ENCODE data around the gene STX1A. TPM values are rescaled to one million over a fixed set of nuclear protein-coding genes. Genes with fewer than 3 reads are reported as not detected.

Gene STX1A
- total and polyA plus RNA-seq, 2 of the 13 experiments (the other 11 are each of a cell fraction or from before 2014, with no cell fraction given), result 6.1 to 12.2 TPM

DNA sequence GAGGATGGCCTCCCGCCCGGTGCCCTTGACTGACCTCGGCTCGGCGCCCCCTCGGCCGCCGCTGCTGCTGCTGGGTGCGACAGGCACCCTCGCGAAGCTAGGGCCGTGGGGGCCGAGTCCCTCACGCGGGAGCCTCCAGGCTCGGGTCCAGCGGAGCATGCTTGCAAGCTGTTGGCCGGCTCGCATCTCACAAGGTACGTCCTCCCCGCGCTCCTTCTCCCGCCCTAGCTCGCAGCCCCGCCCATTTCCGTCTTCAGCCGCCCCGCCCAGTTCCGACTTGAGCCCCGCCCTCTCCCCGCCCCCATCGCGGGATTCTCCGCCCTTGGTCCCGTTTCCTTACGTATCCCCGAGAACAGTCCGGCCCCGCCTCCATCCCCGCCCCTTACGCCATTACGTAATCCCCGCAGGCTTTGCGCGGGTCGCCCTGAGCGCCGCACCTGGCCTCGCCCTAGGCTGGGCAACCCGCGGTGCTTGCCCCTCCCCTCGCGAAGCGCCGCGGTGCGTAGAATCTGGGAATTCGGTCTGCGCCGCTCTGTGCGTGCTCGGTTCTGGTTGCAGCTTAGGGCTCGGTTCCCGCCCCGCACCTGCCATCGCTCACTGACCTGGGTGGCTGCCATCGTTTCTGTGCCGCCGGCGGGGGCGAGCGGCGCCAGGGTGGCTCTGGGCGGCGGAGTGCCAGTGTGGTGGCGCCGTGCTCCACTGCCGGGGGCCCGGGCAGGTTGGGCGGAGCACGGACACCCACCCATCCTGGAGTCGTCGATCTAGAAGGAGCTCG, 19.3 kb upstream of the STX1A start, which contains the start of gene ABHD11 (continued):
- TF ChIP-seq, protein P1, sequence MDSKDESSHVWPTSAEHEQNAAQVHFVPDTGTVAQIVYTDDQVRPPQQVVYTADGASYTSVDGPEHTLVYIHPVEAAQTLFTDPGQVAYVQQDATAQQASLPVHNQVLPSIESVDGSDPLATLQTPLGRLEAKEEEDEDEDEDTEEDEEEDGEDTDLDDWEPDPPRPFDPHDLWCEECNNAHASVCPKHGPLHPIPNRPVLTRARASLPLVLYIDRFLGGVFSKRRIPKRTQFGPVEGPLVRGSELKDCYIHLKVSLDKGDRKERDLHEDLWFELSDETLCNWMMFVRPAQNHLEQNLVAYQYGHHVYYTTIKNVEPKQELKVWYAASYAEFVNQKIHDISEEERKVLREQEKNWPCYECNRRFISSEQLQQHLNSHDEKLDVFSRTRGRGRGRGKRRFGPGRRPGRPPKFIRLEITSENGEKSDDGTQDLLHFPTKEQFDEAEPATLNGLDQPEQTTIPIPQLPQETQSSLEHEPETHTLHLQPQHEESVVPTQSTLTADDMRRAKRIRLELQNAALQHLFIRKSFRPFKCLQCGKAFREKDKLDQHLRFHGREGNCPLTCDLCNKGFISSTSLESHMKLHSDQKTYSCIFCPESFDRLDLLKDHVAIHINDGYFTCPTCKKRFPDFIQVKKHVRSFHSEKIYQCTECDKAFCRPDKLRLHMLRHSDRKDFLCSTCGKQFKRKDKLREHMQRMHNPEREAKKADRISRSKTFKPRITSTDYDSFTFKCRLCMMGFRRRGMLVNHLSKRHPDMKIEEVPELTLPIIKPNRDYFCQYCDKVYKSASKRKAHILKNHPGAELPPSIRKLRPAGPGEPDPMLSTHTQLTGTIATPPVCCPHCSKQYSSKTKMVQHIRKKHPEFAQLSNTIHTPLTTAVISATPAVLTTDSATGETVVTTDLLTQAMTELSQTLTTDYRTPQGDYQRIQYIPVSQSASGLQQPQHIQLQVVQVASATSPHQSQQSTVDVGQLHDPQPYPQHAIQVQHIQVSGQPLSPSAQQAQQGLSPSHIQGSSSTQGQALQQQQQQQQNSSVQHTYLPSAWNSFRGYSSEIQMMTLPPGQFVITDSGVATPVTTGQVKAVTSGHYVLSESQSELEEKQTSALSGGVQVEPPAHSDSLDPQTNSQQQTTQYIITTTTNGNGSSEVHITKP (CRISPR knock-in tag; IDR thresholded peaks at IDR 0.05; ENCODE audit: low read depth), result peak; percentile 61; the same call in 1 of the 2 replicates
- TF ChIP-seq, protein P2, sequence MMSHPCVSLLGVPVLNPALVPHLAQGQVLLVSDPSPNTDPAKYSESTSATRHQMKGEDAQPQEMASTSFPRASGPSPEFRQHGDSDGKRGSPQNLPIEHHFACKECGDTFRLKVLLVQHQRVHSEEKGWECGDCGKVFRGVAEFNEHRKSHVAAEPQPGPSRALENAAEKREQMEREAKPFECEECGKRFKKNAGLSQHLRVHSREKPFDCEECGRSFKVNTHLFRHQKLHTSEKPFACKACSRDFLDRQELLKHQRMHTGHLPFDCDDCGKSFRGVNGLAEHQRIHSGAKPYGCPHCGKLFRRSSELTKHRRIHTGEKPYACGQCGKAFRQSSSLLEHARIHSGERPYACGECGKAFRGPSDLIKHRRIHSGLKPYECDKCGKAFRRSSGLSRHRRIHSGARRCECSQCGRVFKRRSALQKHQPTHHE (CRISPR knock-in tag; IDR thresholded peaks at IDR 0.05; ENCODE audit: borderline replicate concordance), result peak; percentile 85; the same call in 1 of the 2 replicates
- TF ChIP-seq FOXK1 (CRISPR knock-in tag; IDR thresholded peaks at IDR 0.05; ENCODE audit: borderline replicate concordance, low read depth) (0 out of 2 replicates have a peak, but pooled peaks have one; percentile 12), ZNF557 (CRISPR knock-in tag; IDR thresholded peaks at IDR 0.05) (0 out of 2 replicates have a peak, but pooled peaks have one; percentile 64), ZFP1 (CRISPR knock-in tag; IDR thresholded peaks at IDR 0.05) (peak; percentile 65; the same call in 1 of the 2 replicates), CEBPG (CRISPR knock-in tag; IDR thresholded peaks at IDR 0.05) (peak; percentile 95), ZKSCAN8 (CRISPR knock-in tag; IDR thresholded peaks at IDR 0.05; ENCODE audit: borderline replicate concordance) (peak; percentile 41), ZNF747 (CRISPR knock-in tag; IDR thresholded peaks at IDR 0.05; ENCODE audit: borderline replicate concordance) (no peak; the same call in 1 of the 2 replicates), REPIN1 (CRISPR knock-in tag; IDR thresholded peaks at IDR 0.05; ENCODE audit: borderline replicate concordance, low read depth) (peak; percentile 90), ZIK1 (CRISPR knock-in tag; IDR thresholded peaks at IDR 0.05; ENCODE audit: borderline replicate concordance, low read depth) (no peak; the same call in 1 of the 2 replicates), ZNF160 (CRISPR knock-in tag; IDR thresholded peaks at IDR 0.05) (peak; percentile 67; the same call in 1 of the 2 replicates), IRF2 (CRISPR knock-in tag; IDR thresholded peaks at IDR 0.05) (peak; percentile 44; the same call in 1 of the 2 replicates), PHB2 (IDR thresholded peaks at IDR 0.05; ENCODE audit: partially characterized antibody) (no peak), ZNF672 (CRISPR knock-in tag; IDR thresholded peaks at IDR 0.05) (no peak), HNRNPLL (IDR thresholded peaks at IDR 0.05; ENCODE audit: low read depth, low read length, poor library complexity, severe bottlenecking) (peak; percentile 98), NR2F2 (IDR thresholded peaks at IDR 0.05; ENCODE audit: borderline replicate concordance, low read depth) (no peak), ETV6 (CRISPR knock-in tag; conservative IDR thresholded peaks at IDR 0.05) (peak; percentile 76; the same call in 1 of the 2 replicates)
- TF ChIP-seq, protein P3, sequence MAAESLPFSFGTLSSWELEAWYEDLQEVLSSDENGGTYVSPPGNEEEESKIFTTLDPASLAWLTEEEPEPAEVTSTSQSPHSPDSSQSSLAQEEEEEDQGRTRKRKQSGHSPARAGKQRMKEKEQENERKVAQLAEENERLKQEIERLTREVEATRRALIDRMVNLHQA (CRISPR knock-in tag; IDR thresholded peaks at IDR 0.05), result no peak
- TF ChIP-seq, protein P4, sequence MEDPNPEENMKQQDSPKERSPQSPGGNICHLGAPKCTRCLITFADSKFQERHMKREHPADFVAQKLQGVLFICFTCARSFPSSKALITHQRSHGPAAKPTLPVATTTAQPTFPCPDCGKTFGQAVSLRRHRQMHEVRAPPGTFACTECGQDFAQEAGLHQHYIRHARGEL (CRISPR knock-in tag; IDR thresholded peaks at IDR 0.05), result peak; percentile 86; the same call in 1 of the 2 replicates
- TF ChIP-seq, protein P5, sequence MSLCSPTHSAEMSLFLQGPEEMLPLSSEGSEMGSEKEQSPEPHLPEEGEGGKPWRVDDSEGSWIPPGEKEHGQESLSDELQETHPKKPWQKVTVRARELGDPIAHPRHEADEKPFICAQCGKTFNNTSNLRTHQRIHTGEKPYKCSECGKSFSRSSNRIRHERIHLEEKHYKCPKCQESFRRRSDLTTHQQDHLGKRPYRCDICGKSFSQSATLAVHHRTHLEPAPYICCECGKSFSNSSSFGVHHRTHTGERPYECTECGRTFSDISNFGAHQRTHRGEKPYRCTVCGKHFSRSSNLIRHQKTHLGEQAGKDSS (CRISPR knock-in tag; IDR thresholded peaks at IDR 0.05; ENCODE audit: borderline replicate concordance, low read depth), result peak; percentile 85; the same call in 1 of the 2 replicates
- TF ChIP-seq, protein P6, sequence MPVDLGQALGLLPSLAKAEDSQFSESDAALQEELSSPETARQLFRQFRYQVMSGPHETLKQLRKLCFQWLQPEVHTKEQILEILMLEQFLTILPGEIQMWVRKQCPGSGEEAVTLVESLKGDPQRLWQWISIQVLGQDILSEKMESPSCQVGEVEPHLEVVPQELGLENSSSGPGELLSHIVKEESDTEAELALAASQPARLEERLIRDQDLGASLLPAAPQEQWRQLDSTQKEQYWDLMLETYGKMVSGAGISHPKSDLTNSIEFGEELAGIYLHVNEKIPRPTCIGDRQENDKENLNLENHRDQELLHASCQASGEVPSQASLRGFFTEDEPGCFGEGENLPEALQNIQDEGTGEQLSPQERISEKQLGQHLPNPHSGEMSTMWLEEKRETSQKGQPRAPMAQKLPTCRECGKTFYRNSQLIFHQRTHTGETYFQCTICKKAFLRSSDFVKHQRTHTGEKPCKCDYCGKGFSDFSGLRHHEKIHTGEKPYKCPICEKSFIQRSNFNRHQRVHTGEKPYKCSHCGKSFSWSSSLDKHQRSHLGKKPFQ (CRISPR knock-in tag; IDR thresholded peaks at IDR 0.05; ENCODE audit: insufficient replicate concordance), result peak; percentile 64
